ENCODE data around the gene RPS19.

- no peak for TF ChIP-seq CTCF (IDR thresholded peaks at IDR 0.05; ENCODE audit: poor library complexity)
- TF ChIP-seq EZH2 (IDR thresholded peaks at IDR 0.05; ENCODE audit: borderline replicate concordance): no peak
- no peak for TF ChIP-seq EZH2phosphoT487 (IDR thresholded peaks at IDR 0.05; ENCODE audit: low read depth, severe bottlenecking, unreplicated experiment)
These were observed 10.4 kb downstream of the RPS19 start for GRCh38 chr19:41870401-41870873.

Measured in hepatocyte (in vitro differentiated cells).